ENCODE data around the gene CELSR1. TPM values are rescaled to one million over a fixed set of nuclear protein-coding genes. Genes with fewer than 3 reads are reported as not detected.

CELSR1 gene
- total RNA-seq, 1 donor from 2014 or later, result 8.9 TPM

- intact Hi-C loops (cut with micrococcal nuclease), result no loop called here
- H3K4me1 ChIP-seq, result no peaks in the 10 kb centered on the region
- no peak for TF ChIP-seq CTCF (IDR thresholded peaks at IDR 0.05; ENCODE audit: borderline replicate concordance)
- no peak for DNase-seq
- H3K27me3 ChIP-seq (ENCODE audit: low read depth), result peaks cover 45% of the 10 kb centered on the region
- no peak overlapping the region for H3K27ac ChIP-seq (replicated peaks)
- no peaks in the 10 kb centered on the region for H3K9me3 ChIP-seq (replicated peaks)
- H3K4me3 ChIP-seq, result no peak overlapping the region
- no peaks in the 10 kb centered on the region for H3K36me3 ChIP-seq
These were observed 13.1 kb downstream of the CELSR1 start for GRCh38 chr22:46524203-46524740.

GRCh38 chr22:46522797-46523196 lies 14.6 kb downstream of the CELSR1 start:
- Histone ChIP-seq H3K27me3 (ENCODE audit: low read depth) (peaks cover 45% of the 10 kb centered on the region), H3K4me3 (no peak overlapping the region), H3K9me3 (replicated peaks) (no peaks in the 10 kb centered on the region), H3K27ac (replicated peaks) (no peak overlapping the region), H3K4me1 (no peaks in the 10 kb centered on the region), H3K36me3 (no peaks in the 10 kb centered on the region)
- TF ChIP-seq CTCF (IDR thresholded peaks at IDR 0.05; ENCODE audit: borderline replicate concordance), result no peak
- DNase-seq, result no peak
- intact Hi-C loops (cut with micrococcal nuclease), result no loop called here

- Histone ChIP-seq H3K4me3 (no peak overlapping the region), H3K27me3 (ENCODE audit: low read depth) (peaks cover 40% of the 10 kb centered on the region), H3K27ac (replicated peaks) (no peak overlapping the region), H3K4me1 (no peaks in the 10 kb centered on the region), H3K36me3 (no peaks in the 10 kb centered on the region), H3K9me3 (replicated peaks) (no peaks in the 10 kb centered on the region)
- no peak for TF ChIP-seq CTCF (IDR thresholded peaks at IDR 0.05; ENCODE audit: borderline replicate concordance)
- intact Hi-C loops (cut with micrococcal nuclease), result no loop called here
- no peak for DNase-seq
These were observed 15.4 kb downstream of the CELSR1 start for GRCh38 chr22:46521994-46522393.

- no peak for DNase-seq
- intact Hi-C loops (cut with micrococcal nuclease), result no loop called here
- TF ChIP-seq CTCF (IDR thresholded peaks at IDR 0.05; ENCODE audit: borderline replicate concordance), result no peak
- H3K4me1 ChIP-seq, result no peaks in the 10 kb centered on the region
- no peaks in the 10 kb centered on the region for H3K36me3 ChIP-seq
- no peak overlapping the region for H3K27ac ChIP-seq (replicated peaks)
- H3K27me3 ChIP-seq (ENCODE audit: low read depth), result peaks cover 29% of the 10 kb centered on the region
- no peak overlapping the region for H3K4me3 ChIP-seq
- H3K9me3 ChIP-seq (replicated peaks), result no peaks in the 10 kb centered on the region
These were observed 16.5 kb downstream of the CELSR1 start for GRCh38 chr22:46520880-46521279.

- intact Hi-C loops (cut with micrococcal nuclease), result no loop called here
- Histone ChIP-seq H3K36me3 (no peaks in the 10 kb centered on the region), H3K4me3 (no peak overlapping the region), H3K4me1 (no peaks in the 10 kb centered on the region), H3K27ac (replicated peaks) (no peak overlapping the region), H3K27me3 (ENCODE audit: low read depth) (peaks cover 16% of the 10 kb centered on the region), H3K9me3 (replicated peaks) (no peaks in the 10 kb centered on the region)
- no peak for TF ChIP-seq CTCF (IDR thresholded peaks at IDR 0.05; ENCODE audit: borderline replicate concordance)
- DNase-seq, result no peak
These were observed 18.0 kb downstream of the CELSR1 start for GRCh38 chr22:46519377-46519776.
